Myocyte (in vitro differentiated cells): Measurements from ENCODE around the gene FCHSD1. TPM values are rescaled to one million over a fixed set of nuclear protein-coding genes. Genes with fewer than 3 reads are reported as not detected.
A peak's percentile ranks its signal among the peaks of the same experiment; 100 is the strongest.

ENCODE experiments used
- DNase-seq: peaks from one replicate; pipeline ENCODE4 v3.0.0-alpha.2; 2012; ENCODE audit warnings: low read depth
- polyA plus RNA-seq: library from polyadenylated mRNA; unstranded; fragments of >200 nt; gene quantifications from one replicate; pipeline ENCODE4 v1.2.1, GENCODE V29; 2012; ENCODE audit warnings: missing spikeins
- total RNA-seq: library from RNA; depleted of rRNA; stranded (reverse); fragments of >200 nt; gene quantifications from 2 replicates; pipeline ENCODE4 v1.2.3, GENCODE V29; 2014

FCHSD1 gene
- 2.0 and 7.9 TPM in 2 replicates for total RNA-seq
- polyA plus RNA-seq, result 7.7 TPM

GRCh38 chr5:141650851-141651727 is at the start of gene FCHSD1:
TSS of gene FCHSD1 (minus strand) at chr5:141651418. CDS start at chr5:141651368, 50 bp downstream.
- DNase-seq, result peak; percentile 52

- DNase-seq, result no peak
Observed at GRCh38 chr5:141697586-141697985, 46.4 kb upstream of the FCHSD1 start.

GRCh38 chr5:141696431-141696830 is 45.2 kb upstream of the FCHSD1 start:
- DNase-seq, result no peak

GRCh38 chr5:141695627-141696215 is 44.5 kb upstream of the FCHSD1 start:
- DNase-seq, result peak; percentile 81

- DNase-seq, result no peak
Observed at GRCh38 chr5:141694479-141694878, 43.3 kb upstream of the FCHSD1 start.

- no peak for DNase-seq
Observed at GRCh38 chr5:141692919-141693725, 41.9 kb upstream of the FCHSD1 start.

- no peak for DNase-seq
Observed at GRCh38 chr5:141692533-141692888, 41.3 kb upstream of the FCHSD1 start.

GRCh38 chr5:141691867-141692532 is 40.8 kb upstream of the FCHSD1 start:
- peak; percentile 80 for DNase-seq

- DNase-seq, result no peak
Observed at GRCh38 chr5:141691286-141691866, 40.2 kb upstream of the FCHSD1 start.

GRCh38 chr5:141686648-141687416 is 35.6 kb upstream of the FCHSD1 start:
- DNase-seq, result no peak

GRCh38 chr5:141685591-141685990 is 34.4 kb upstream of the FCHSD1 start:
- no peak for DNase-seq

- no peak for DNase-seq
Observed at GRCh38 chr5:141683596-141684141, 32.5 kb upstream of the FCHSD1 start.

- peak; percentile 47 for DNase-seq
Observed at GRCh38 chr5:141681695-141682641, 30.8 kb upstream of the FCHSD1 start, which contains the start of gene ARAP3. TSS of gene ARAP3 (minus strand) at chr5:141682230. CDS start at chr5:141680486, 1,744 bp downstream.

GRCh38 chr5:141681295-141681694 is 30.1 kb upstream of the FCHSD1 start:
- DNase-seq, result no peak

- DNase-seq, result no peak
Observed at GRCh38 chr5:141680751-141681201, 29.6 kb upstream of the FCHSD1 start.

- DNase-seq, result no peak
Observed at GRCh38 chr5:141680178-141680577, 29.0 kb upstream of the FCHSD1 start.

GRCh38 chr5:141677415-141677814 is 26.2 kb upstream of the FCHSD1 start:
- DNase-seq, result no peak

GRCh38 chr5:141675672-141676071 is 24.5 kb upstream of the FCHSD1 start:
- DNase-seq, result no peak
